Liver (tissue), 9 donors: ENCODE results near the gene VWA5B1. TPM values are rescaled to one million over a fixed set of nuclear protein-coding genes. Genes with fewer than 3 reads are reported as not detected.

Experiments
- DNase-seq: peaks from one replicate; pipeline ENCODE4 v3.0.0-alpha.2; 2017; ENCODE audit warnings: low spot score
- H3K27ac ChIP-seq, 2 donors: one replicate each; pipeline ENCODE4 v1.7.0; 2013; ENCODE audit warnings: inconsistent platforms in 2 of 2, low read length in 2 of 2, control low read depth in 1 of 2, low read depth in 1 of 2, mild to moderate bottlenecking in 1 of 2
- H3K27me3 ChIP-seq, 4 donors: one replicate each; pipeline versions ENCODE4 v1.6.1 to v1.7.0; 2013; ENCODE audit warnings: low read length in 3 of 4, inconsistent platforms in 1 of 4, mild to moderate bottlenecking in 1 of 4, moderate library complexity in 1 of 4; ENCODE audit not compliant: control insufficient read depth in 4 of 4, insufficient read depth in 4 of 4
- H3K36me3 ChIP-seq, 4 donors: one replicate each; pipeline versions ENCODE4 v1.6.1 to v1.7.0; 2013; ENCODE audit warnings: low read length in 3 of 4, mild to moderate bottlenecking in 3 of 4, low read depth in 1 of 4, moderate library complexity in 1 of 4; ENCODE audit not compliant: control insufficient read depth in 4 of 4, insufficient read depth in 3 of 4
- H3K4me1 ChIP-seq, 4 donors: one replicate each; pipeline versions ENCODE4 v1.6.1 to v1.7.0; 2013; ENCODE audit warnings: low read length in 3 of 4, mild to moderate bottlenecking in 3 of 4, moderate library complexity in 1 of 4; ENCODE audit not compliant: control insufficient read depth in 4 of 4, insufficient read depth in 4 of 4
- H3K4me3 ChIP-seq, 3 donors: one replicate each; pipeline versions ENCODE4 v1.6.1 to v1.7.0; 2013; ENCODE audit warnings: low read length in 3 of 3, control low read depth in 1 of 3, low read depth in 1 of 3, mild to moderate bottlenecking in 1 of 3
- H3K9ac ChIP-seq, 2 donors: one replicate each; pipeline ENCODE4 v1.7.0; 2013; ENCODE audit warnings: low read length in 2 of 2, mild to moderate bottlenecking in 2 of 2, moderate library complexity in 2 of 2, control low read depth in 1 of 2, low read depth in 1 of 2
- H3K9me3 ChIP-seq, 4 donors: one replicate each; pipeline versions ENCODE4 v1.6.1 to v1.7.0; 2013; ENCODE audit warnings: low read length in 3 of 4; ENCODE audit not compliant: control insufficient read depth in 4 of 4
- ATF3 ChIP-seq: IDR thresholded peaks from 2 replicates; pipeline ENCODE4 v1.6.1; 2016; ENCODE audit warnings: antibody characterized with exemption
- CTCF ChIP-seq: fragments of 150-350 bp; IDR thresholded peaks from 2 replicates; pipeline ENCODE4 v1.5.1; 2017; ENCODE audit warnings: improper control_type of control experiment, low read depth, low read length; ENCODE audit not compliant: missing input control
- EGR1 ChIP-seq, 2 donors: IDR thresholded peaks; 2 replicates each; pipeline ENCODE4 v1.6.1; 2016 to 2018; ENCODE audit warnings: antibody characterized with exemption in 2 of 2, low read depth in 2 of 2
- FOXA1 ChIP-seq: IDR thresholded peaks from 2 replicates; pipeline ENCODE4 v1.6.1; 2016; ENCODE audit warnings: antibody characterized with exemption
- FOXA2 ChIP-seq: IDR thresholded peaks from 2 replicates; pipeline ENCODE4 v1.6.1; 2016; ENCODE audit warnings: antibody characterized with exemption
- GABPA ChIP-seq, 2 donors: IDR thresholded peaks in 1 of 2; conservative IDR thresholded peaks in 1 of 2; 2 replicates each; pipeline ENCODE4 v1.6.1; 2016; ENCODE audit warnings: antibody characterized with exemption in 2 of 2, mild to moderate bottlenecking in 1 of 2, moderate library complexity in 1 of 2
- HNF4A ChIP-seq, 2 donors: conservative IDR thresholded peaks; 2 replicates each; pipeline ENCODE4 v1.6.1; 2016; ENCODE audit warnings: antibody characterized with exemption in 2 of 2, mild to moderate bottlenecking in 2 of 2
- JUND ChIP-seq, 2 donors: IDR thresholded peaks; 2 replicates each; pipeline ENCODE4 v1.6.1; 2016; ENCODE audit warnings: antibody characterized with exemption in 2 of 2
- NR2F2 ChIP-seq: IDR thresholded peaks from 2 replicates; pipeline ENCODE4 v1.6.1; 2016; ENCODE audit warnings: antibody characterized with exemption
- RAD21 ChIP-seq, 2 donors: IDR thresholded peaks; 2 replicates each; pipeline ENCODE4 v1.6.1; 2016; ENCODE audit warnings: antibody characterized with exemption in 2 of 2, mild to moderate bottlenecking in 2 of 2
- RXRA ChIP-seq, 2 donors: IDR thresholded peaks; 2 replicates each; pipeline ENCODE4 v1.6.1; 2017 to 2018; ENCODE audit warnings: antibody characterized with exemption in 2 of 2, mild to moderate bottlenecking in 1 of 2
- SP1 ChIP-seq: IDR thresholded peaks from 2 replicates; pipeline ENCODE4 v1.6.1; 2018; ENCODE audit warnings: antibody characterized with exemption, mild to moderate bottlenecking
- TAF1 ChIP-seq: conservative IDR thresholded peaks from 2 replicates; pipeline ENCODE4 v1.6.1; 2016; ENCODE audit warnings: antibody characterized with exemption, mild to moderate bottlenecking
- YY1 ChIP-seq: IDR thresholded peaks from 2 replicates; pipeline ENCODE4 v1.6.1; 2016; ENCODE audit warnings: antibody characterized with exemption, mild to moderate bottlenecking
- WGBS: extraction: QIAGEN DNeasy Blood & Tissue Kit; methylation state at CpG from one replicate; pipeline ENCODE4 v1.1.7; 2013; 5-methylcytosine and 5-hydroxymethylcytosine counted together
- polyA plus RNA-seq, 2 donors: library from polyadenylated mRNA; stranded (reverse) in 1 of 2; unstranded in 1 of 2; fragments of 200-250 nt in 1 of 2; fragments of >200 nt in 1 of 2; fragmentation: Nextera tagmentation in 1 of 2; extraction: Ambion mirVana in 1 of 2; gene quantifications; one replicate each; pipeline versions ENCODE4 v1.2.1 to v1.2.3, GENCODE V29; 2013 to 2015
- total RNA-seq, 2 donors: library from RNA; depleted of rRNA; stranded (reverse); fragments of >200 nt; gene quantifications; one replicate each; pipeline ENCODE4 v1.2.3, GENCODE V29; 2014
- TF ChIP-seq, protein P1 (sequence below): IDR thresholded peaks from 2 replicates; pipeline ENCODE4 v1.6.1; 2016; ENCODE audit warnings: antibody characterized with exemption, mild to moderate bottlenecking
- TF ChIP-seq, protein P2 (sequence below): IDR thresholded peaks from 2 replicates; pipeline ENCODE4 v1.6.1; 2016; ENCODE audit warnings: antibody characterized with exemption
- TF ChIP-seq, protein P3 (sequence below): IDR thresholded peaks from 2 replicates; pipeline ENCODE4 v1.6.1; 2016; ENCODE audit warnings: antibody characterized with exemption
- donor health status: healthy.
- donor health status: healthy.
- donor health status: healthy.
- donor health status: healthy.
- donor health status: healthy.

The VWA5B1 gene, protein sequence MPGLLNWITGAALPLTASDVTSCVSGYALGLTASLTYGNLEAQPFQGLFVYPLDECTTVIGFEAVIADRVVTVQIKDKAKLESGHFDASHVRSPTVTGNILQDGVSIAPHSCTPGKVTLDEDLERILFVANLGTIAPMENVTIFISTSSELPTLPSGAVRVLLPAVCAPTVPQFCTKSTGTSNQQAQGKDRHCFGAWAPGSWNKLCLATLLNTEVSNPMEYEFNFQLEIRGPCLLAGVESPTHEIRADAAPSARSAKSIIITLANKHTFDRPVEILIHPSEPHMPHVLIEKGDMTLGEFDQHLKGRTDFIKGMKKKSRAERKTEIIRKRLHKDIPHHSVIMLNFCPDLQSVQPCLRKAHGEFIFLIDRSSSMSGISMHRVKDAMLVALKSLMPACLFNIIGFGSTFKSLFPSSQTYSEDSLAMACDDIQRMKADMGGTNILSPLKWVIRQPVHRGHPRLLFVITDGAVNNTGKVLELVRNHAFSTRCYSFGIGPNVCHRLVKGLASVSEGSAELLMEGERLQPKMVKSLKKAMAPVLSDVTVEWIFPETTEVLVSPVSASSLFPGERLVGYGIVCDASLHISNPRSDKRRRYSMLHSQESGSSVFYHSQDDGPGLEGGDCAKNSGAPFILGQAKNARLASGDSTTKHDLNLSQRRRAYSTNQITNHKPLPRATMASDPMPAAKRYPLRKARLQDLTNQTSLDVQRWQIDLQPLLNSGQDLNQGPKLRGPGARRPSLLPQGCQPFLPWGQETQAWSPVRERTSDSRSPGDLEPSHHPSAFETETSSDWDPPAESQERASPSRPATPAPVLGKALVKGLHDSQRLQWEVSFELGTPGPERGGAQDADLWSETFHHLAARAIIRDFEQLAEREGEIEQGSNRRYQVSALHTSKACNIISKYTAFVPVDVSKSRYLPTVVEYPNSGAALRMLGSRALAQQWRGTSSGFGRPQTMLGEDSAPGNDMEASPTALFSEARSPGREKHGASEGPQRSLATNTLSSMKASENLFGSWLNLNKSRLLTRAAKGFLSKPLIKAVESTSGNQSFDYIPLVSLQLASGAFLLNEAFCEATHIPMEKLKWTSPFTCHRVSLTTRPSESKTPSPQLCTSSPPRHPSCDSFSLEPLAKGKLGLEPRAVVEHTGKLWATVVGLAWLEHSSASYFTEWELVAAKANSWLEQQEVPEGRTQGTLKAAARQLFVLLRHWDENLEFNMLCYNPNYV
- total RNA-seq (not detected), polyA plus RNA-seq (not detected)

DNA sequence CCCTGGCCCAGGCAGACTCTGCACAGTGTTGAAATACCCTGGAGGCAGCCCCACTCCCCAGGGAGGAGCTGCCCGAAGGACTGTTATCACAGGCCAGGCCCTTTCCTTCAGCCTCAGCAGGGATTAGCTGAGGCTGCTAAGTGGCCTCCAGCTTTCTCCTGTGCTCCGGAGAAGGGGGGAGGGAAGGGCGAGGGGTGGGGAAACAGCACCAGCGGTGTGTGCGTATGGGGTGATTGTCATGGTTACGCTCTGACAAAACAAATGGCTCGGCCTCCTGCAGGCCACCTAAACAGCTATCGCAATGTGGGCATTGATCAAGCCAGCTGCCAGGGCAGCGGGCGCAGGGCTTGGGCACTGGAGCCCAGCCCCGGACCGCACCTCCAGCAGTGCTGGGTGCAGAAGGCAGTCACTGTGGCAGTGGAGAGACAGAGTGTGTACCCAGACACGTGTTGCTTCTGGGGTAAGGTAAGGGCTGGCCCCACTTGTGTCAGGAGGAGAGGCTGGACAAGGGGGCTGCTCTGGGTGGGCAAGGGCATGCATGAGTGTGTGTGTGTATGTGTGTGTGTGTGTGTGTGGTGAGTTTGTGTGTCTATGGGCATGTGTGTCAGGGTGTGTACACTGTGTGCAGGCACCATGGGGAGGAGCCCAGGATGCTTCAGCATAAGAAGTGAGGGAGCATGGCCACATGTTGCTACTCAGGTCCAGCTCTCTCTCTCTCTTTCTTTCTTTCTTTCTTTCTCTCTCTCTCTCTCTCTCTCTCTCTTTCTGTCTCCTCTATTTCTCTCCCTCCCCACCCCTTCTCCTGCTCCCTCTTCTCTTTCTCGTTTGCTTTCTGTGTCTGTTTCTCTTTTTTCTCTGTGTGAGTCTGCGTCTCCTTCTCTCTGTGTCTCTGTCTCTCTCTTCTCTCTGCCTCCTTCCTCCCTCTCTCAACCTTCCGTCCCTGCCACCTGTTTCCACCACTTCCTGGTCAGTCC is at the start of gene VWA5B1:
TSS of gene VWA5B1 (plus strand) at position 252 of the 974 bp plus-strand sequence. CDS start 19,727 bp downstream, outside the sequence.
- TF ChIP-seq JUND (IDR thresholded peaks at IDR 0.05), result no peak
- TF ChIP-seq, protein P1, sequence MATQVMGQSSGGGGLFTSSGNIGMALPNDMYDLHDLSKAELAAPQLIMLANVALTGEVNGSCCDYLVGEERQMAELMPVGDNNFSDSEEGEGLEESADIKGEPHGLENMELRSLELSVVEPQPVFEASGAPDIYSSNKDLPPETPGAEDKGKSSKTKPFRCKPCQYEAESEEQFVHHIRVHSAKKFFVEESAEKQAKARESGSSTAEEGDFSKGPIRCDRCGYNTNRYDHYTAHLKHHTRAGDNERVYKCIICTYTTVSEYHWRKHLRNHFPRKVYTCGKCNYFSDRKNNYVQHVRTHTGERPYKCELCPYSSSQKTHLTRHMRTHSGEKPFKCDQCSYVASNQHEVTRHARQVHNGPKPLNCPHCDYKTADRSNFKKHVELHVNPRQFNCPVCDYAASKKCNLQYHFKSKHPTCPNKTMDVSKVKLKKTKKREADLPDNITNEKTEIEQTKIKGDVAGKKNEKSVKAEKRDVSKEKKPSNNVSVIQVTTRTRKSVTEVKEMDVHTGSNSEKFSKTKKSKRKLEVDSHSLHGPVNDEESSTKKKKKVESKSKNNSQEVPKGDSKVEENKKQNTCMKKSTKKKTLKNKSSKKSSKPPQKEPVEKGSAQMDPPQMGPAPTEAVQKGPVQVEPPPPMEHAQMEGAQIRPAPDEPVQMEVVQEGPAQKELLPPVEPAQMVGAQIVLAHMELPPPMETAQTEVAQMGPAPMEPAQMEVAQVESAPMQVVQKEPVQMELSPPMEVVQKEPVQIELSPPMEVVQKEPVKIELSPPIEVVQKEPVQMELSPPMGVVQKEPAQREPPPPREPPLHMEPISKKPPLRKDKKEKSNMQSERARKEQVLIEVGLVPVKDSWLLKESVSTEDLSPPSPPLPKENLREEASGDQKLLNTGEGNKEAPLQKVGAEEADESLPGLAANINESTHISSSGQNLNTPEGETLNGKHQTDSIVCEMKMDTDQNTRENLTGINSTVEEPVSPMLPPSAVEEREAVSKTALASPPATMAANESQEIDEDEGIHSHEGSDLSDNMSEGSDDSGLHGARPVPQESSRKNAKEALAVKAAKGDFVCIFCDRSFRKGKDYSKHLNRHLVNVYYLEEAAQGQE, result no peak
- no peak for TF ChIP-seq YY1
- TF ChIP-seq TAF1, result no peak
- TF ChIP-seq ATF3, result no peak
- TF ChIP-seq, protein P2, sequence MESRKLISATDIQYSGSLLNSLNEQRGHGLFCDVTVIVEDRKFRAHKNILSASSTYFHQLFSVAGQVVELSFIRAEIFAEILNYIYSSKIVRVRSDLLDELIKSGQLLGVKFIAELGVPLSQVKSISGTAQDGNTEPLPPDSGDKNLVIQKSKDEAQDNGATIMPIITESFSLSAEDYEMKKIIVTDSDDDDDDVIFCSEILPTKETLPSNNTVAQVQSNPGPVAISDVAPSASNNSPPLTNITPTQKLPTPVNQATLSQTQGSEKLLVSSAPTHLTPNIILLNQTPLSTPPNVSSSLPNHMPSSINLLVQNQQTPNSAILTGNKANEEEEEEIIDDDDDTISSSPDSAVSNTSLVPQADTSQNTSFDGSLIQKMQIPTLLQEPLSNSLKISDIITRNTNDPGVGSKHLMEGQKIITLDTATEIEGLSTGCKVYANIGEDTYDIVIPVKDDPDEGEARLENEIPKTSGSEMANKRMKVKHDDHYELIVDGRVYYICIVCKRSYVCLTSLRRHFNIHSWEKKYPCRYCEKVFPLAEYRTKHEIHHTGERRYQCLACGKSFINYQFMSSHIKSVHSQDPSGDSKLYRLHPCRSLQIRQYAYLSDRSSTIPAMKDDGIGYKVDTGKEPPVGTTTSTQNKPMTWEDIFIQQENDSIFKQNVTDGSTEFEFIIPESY, result no peak
- no peak for TF ChIP-seq RAD21 (IDR thresholded peaks at IDR 0.05)
- TF ChIP-seq, protein P3, sequence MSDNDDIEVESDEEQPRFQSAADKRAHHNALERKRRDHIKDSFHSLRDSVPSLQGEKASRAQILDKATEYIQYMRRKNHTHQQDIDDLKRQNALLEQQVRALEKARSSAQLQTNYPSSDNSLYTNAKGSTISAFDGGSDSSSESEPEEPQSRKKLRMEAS, result no peak
- no peak for TF ChIP-seq HNF4A (conservative IDR thresholded peaks at IDR 0.05)
- TF ChIP-seq CTCF, result no peak
- no peak for TF ChIP-seq FOXA1
- no peak for TF ChIP-seq SP1
- TF ChIP-seq FOXA2, result no peak
- no peak for TF ChIP-seq RXRA (IDR thresholded peaks at IDR 0.05)
- no peak for TF ChIP-seq EGR1 (IDR thresholded peaks at IDR 0.05; ENCODE audit: low read depth in 2 of 2)
- no peak for TF ChIP-seq GABPA (IDR thresholded peaks at IDR 0.05 in 1 of 2, conservative IDR thresholded peaks at IDR 0.05 in 1 of 2)
- TF ChIP-seq NR2F2, result no peak
- no peaks in the 10 kb centered on the region for H3K4me1 ChIP-seq
- no peak within 1 kb of the TSS for H3K4me3 ChIP-seq
- H3K27ac ChIP-seq, result no peak within 1 kb of the TSS
- peaks cover 0 to 9% (median 5%) of the 10 kb centered on the region in 4 donors for H3K27me3 ChIP-seq
- H3K9ac ChIP-seq, result no peak within 1 kb of the TSS
- DNase-seq, result no peak
- H3K36me3 ChIP-seq, result no peaks in the 10 kb centered on the region
- H3K9me3 ChIP-seq, result no peaks in the 10 kb centered on the region
- WGBS, result 27% methylated on average over 16 of the region's 16 CpGs
